HCT116 (cell line): ENCODE results near the gene ALDH1A1. TPM values are rescaled to one million over a fixed set of nuclear protein-coding genes. Genes with fewer than 3 reads are reported as not detected.

Source experiments
- ATAC-seq: fragments of 200-7000 bp; cut with Tn5 transposase; 2 replicates; pipeline ENCODE4 v1.9.1; 2020; ENCODE audit warnings: mild to moderate bottlenecking, moderate library complexity
- BruUV-seq: library from RNA; stranded (reverse); fragments of 400-500 nt; replicated peaks from 2 replicates; lab custom pipeline; 2021; lab: Mats Ljungman, UMichigan
- CTCF ChIA-PET: fragments of 300-600 bp; sonication (Branson Sonifier 250); formaldehyde crosslinking; loops from one replicate; lab custom pipeline; 2021; ENCODE audit warnings: antibody characterized with exemption; lab: Charles Lee
- POLR2A ChIA-PET: fragments of 300-600, 350-600 bp; sonication (Branson Sonifier 250); formaldehyde crosslinking; loops from one replicate; lab custom pipeline; 2021; ENCODE audit warnings: antibody characterized with exemption; lab: Charles Lee
- RAD21 ChIA-PET, 2 experiments: fragments of 300-600 bp; sonication (Branson Sonifier 250); formaldehyde crosslinking; loops; one replicate each; lab custom pipeline; 2023; ENCODE audit warnings: low total read pairs in 2 of 2; ENCODE audit not compliant: uncharacterized antibody in 2 of 2, unreplicated experiment in 2 of 2, low non-redundant PET in 1 of 2; lab: Charles Lee
- DNase-seq: peaks from one replicate; pipeline ENCODE4 v3.0.0-alpha.2; 2010; ENCODE audit warnings: low read depth, low spot score
- H2AFZ ChIP-seq: fragments of 200-600 bp; shearing (Covaris generic), sonication (generic); 2 replicates; pipeline ENCODE4 v1.6.1; 2017; ENCODE audit warnings: low read depth, mixed run types, mixed read lengths, antibody characterized with exemption, low read length; ENCODE audit not compliant: poor library complexity, severe bottlenecking
- H3K27ac ChIP-seq: 2 replicates; pipeline ENCODE4 v1.5.1; 2012; ENCODE audit warnings: low read depth, low read length
- H3K27me3 ChIP-seq: fragments of 200-600 bp; sonication (generic); 2 replicates; pipeline ENCODE4 v1.6.1; 2016; ENCODE audit warnings: mixed run types, low read length, mixed read lengths; ENCODE audit not compliant: insufficient read depth
- H3K36me3 ChIP-seq, 2 experiments: fragments of 200-500 bp in 1 of 2; fragments of 200-600 bp in 1 of 2; sonication (Bioruptor generic) in 1 of 2; sonication (generic) in 1 of 2; 2 replicates each; pipeline versions ENCODE4 v1.5.1 to v1.6.1; 2014 to 2016; ENCODE audit warnings: low read length in 2 of 2, inconsistent platforms in 1 of 2, mixed read lengths in 1 of 2, mixed run types in 1 of 2; ENCODE audit not compliant: insufficient read depth in 2 of 2, control insufficient read depth in 1 of 2
- H3K4me1 ChIP-seq, 2 experiments: fragments of 200-600 bp in 1 of 2; sonication (generic) in 1 of 2; 2 replicates each; pipeline versions ENCODE4 v1.5.1 to v1.6.1; 2012 to 2017; ENCODE audit warnings: low read length in 2 of 2, inconsistent platforms in 1 of 2, mild to moderate bottlenecking in 1 of 2, mixed read lengths in 1 of 2, mixed run types in 1 of 2, moderate library complexity in 1 of 2; ENCODE audit not compliant: insufficient read depth in 2 of 2, control insufficient read depth in 1 of 2
- H3K4me2 ChIP-seq: fragments of 200-600 bp; sonication (generic); 2 replicates; pipeline ENCODE4 v1.6.1; 2017; ENCODE audit warnings: mixed run types, low read length, mixed read lengths
- H3K4me3 ChIP-seq, 2 experiments: fragments of 200-600 bp in 1 of 2; sonication (generic) in 1 of 2; replicated peaks in 1 of 2; 2 replicates each; pipeline ENCODE4 v1.5.1; 2011 to 2016; ENCODE audit warnings: low read length in 2 of 2, control low read depth in 1 of 2, low read depth in 1 of 2, mild to moderate bottlenecking in 1 of 2, mixed read lengths in 1 of 2, mixed run types in 1 of 2
- H3K79me2 ChIP-seq: fragments of 200-600 bp; sonication (generic); 2 replicates; pipeline ENCODE4 v1.6.1; 2017; ENCODE audit warnings: mild to moderate bottlenecking, mixed run types, low read length, moderate library complexity, mixed read lengths; ENCODE audit not compliant: insufficient read depth
- H3K9ac ChIP-seq: fragments of 200-600 bp; sonication (generic); 2 replicates; pipeline ENCODE4 v1.6.1; 2016; ENCODE audit warnings: low read length, mixed read lengths
- H3K9me2 ChIP-seq: fragments of 200-600 bp; sonication (generic), shearing (Covaris generic); 2 replicates; pipeline ENCODE4 v1.6.1; 2017; ENCODE audit warnings: mixed run types, mild to moderate bottlenecking, moderate library complexity; ENCODE audit not compliant: insufficient read depth
- H3K9me3 ChIP-seq, 2 experiments: fragments of 200-500 bp in 1 of 2; fragments of 200-600 bp in 1 of 2; sonication (Bioruptor generic) in 1 of 2; sonication (generic) in 1 of 2; 2 replicates each; pipeline ENCODE4 v1.6.1; 2014 to 2017; ENCODE audit warnings: low read length in 2 of 2, mixed read lengths in 2 of 2, inconsistent platforms in 1 of 2, low read depth in 1 of 2, mild to moderate bottlenecking in 1 of 2, mixed run types in 1 of 2, moderate library complexity in 1 of 2; ENCODE audit not compliant: control insufficient read depth in 1 of 2, insufficient read depth in 1 of 2
- H4K20me1 ChIP-seq: fragments of 200-600 bp; sonication (generic), shearing (Covaris generic); 2 replicates; pipeline ENCODE4 v1.6.1; 2017; ENCODE audit warnings: mixed run types, mild to moderate bottlenecking, moderate library complexity; ENCODE audit not compliant: insufficient read depth
- CEBPB ChIP-seq: IDR thresholded peaks from 2 replicates; pipeline ENCODE4 v1.6.1; 2012; ENCODE audit warnings: low read depth
- ELF1 ChIP-seq: IDR thresholded peaks from 2 replicates; pipeline ENCODE4 v1.6.1; 2012; ENCODE audit warnings: low read depth, borderline replicate concordance
- EZH2 ChIP-seq: fragments of 200-600 bp; sonication (generic); IDR thresholded peaks from 2 replicates; pipeline ENCODE4 v1.6.1; 2017; ENCODE audit warnings: antibody characterized with exemption, mixed run types
- POLR2A ChIP-seq: IDR thresholded peaks from 2 replicates; pipeline ENCODE4 v1.7.0; 2011; ENCODE audit warnings: borderline replicate concordance; ENCODE audit not compliant: insufficient read depth, insufficient read length; ENCODE audit errors: extremely low read depth
- POLR2AphosphoS5 ChIP-seq: IDR thresholded peaks from 2 replicates; pipeline ENCODE4 v1.6.1; 2011; ENCODE audit warnings: mild to moderate bottlenecking, low read depth, low read length, moderate library complexity
- REST ChIP-seq: IDR thresholded peaks from 2 replicates; pipeline ENCODE4 v1.6.1; 2012; ENCODE audit warnings: low read depth
- SP1 ChIP-seq: IDR thresholded peaks from 2 replicates; pipeline ENCODE4 v1.6.1; 2012; ENCODE audit warnings: low read depth
- TCF7L2 ChIP-seq: IDR thresholded peaks from 2 replicates; pipeline ENCODE4 v1.7.0; 2011; ENCODE audit warnings: borderline replicate concordance, inconsistent platforms; ENCODE audit not compliant: insufficient read depth, insufficient read length; ENCODE audit errors: extremely low read depth
- YY1 ChIP-seq: IDR thresholded peaks from 2 replicates; pipeline ENCODE4 v1.6.1; 2011; ENCODE audit warnings: low read length, low read depth, moderate library complexity, mild to moderate bottlenecking; ENCODE audit not compliant: insufficient replicate concordance; ENCODE audit errors: extremely low read depth
- ZFX ChIP-seq: fragments of 450-650 bp; IDR thresholded peaks from 2 replicates; pipeline ENCODE4 v1.6.1; 2017
- ZNF274 ChIP-seq: fragments of 200-500 bp; sonication (Bioruptor generic); IDR thresholded peaks from 2 replicates; pipeline ENCODE4 v1.6.1; 2014; ENCODE audit warnings: mild to moderate bottlenecking, low read depth, low read length, inconsistent platforms
- intact Hi-C: fragments of 100-400 bp; cut with micrococcal nuclease; formaldehyde crosslinking; loops from 2 replicates; pipeline ENCODE4 v1.10.0; 2022
- total RNA-seq: library from RNA; stranded (reverse); gene quantifications from one replicate; pipeline ENCODE4 v1.2.1, GENCODE V29; 2021; ENCODE audit not compliant: unreplicated experiment
- TF ChIP-seq, protein P1 (sequence below): IDR thresholded peaks from 2 replicates; pipeline ENCODE4 v1.6.1; 2011; ENCODE audit warnings: mild to moderate bottlenecking, low read length, moderate library complexity; ENCODE audit not compliant: insufficient replicate concordance; ENCODE audit errors: extremely low read depth
- TF ChIP-seq, protein P2 (sequence below): IDR thresholded peaks from 2 replicates; pipeline ENCODE4 v1.6.1; 2012

Gene ALDH1A1
- total RNA-seq, 1 experiment from 2014 or later = 0.44 TPM

GRCh38 chr9:72955571-72955970 is 2.7 kb upstream of the ALDH1A1 start:
- H3K4me3 ChIP-seq = no peak overlapping the region
- CTCF ChIA-PET = interaction anchor here (0.6 kb wide), 1 partner anchor 1998 kb away, joined by 4 read pairs; no protein-coding TSS in a partner anchor
- no peak overlapping the region for H2AFZ ChIP-seq
- TF ChIP-seq, protein P1, sequence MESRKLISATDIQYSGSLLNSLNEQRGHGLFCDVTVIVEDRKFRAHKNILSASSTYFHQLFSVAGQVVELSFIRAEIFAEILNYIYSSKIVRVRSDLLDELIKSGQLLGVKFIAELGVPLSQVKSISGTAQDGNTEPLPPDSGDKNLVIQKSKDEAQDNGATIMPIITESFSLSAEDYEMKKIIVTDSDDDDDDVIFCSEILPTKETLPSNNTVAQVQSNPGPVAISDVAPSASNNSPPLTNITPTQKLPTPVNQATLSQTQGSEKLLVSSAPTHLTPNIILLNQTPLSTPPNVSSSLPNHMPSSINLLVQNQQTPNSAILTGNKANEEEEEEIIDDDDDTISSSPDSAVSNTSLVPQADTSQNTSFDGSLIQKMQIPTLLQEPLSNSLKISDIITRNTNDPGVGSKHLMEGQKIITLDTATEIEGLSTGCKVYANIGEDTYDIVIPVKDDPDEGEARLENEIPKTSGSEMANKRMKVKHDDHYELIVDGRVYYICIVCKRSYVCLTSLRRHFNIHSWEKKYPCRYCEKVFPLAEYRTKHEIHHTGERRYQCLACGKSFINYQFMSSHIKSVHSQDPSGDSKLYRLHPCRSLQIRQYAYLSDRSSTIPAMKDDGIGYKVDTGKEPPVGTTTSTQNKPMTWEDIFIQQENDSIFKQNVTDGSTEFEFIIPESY = no peak
- TF ChIP-seq, protein P2, sequence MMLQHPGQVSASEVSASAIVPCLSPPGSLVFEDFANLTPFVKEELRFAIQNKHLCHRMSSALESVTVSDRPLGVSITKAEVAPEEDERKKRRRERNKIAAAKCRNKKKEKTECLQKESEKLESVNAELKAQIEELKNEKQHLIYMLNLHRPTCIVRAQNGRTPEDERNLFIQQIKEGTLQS = no peak
- TF ChIP-seq SP1 (no peak), ZFX (no peak), CEBPB (no peak), ELF1 (no peak), ZNF274 (no peak), EZH2 (no peak), POLR2AphosphoS5 (no peak), YY1 (no peak), REST (no peak), POLR2A (no peak), TCF7L2 (no peak)
- TF ChIP-seq, all 23 proteins: peak for 0
- no peak overlapping the region for H3K9ac ChIP-seq
- H3K79me2 ChIP-seq = no peaks in the 10 kb centered on the region
- no peak overlapping the region for H3K4me2 ChIP-seq
- H3K4me1 ChIP-seq = no peaks in the 10 kb centered on the region
- no peaks in the 10 kb centered on the region for H3K36me3 ChIP-seq
- no peak for ATAC-seq
- no peaks in the 10 kb centered on the region for H3K27me3 ChIP-seq
- ChIA-PET POLR2A (no interaction called here), RAD21 (no interaction called here)
- H3K9me3 ChIP-seq = no peaks in the 10 kb centered on the region
- DNase-seq = no peak
- no TSS peak for BruUV-seq
- H4K20me1 ChIP-seq = no peaks in the 10 kb centered on the region
- no peak overlapping the region for H3K27ac ChIP-seq
- H3K9me2 ChIP-seq = no peaks in the 10 kb centered on the region
- intact Hi-C loops = no loop called here
